Keratinocyte (primary cell): ENCODE data around the gene UGT2B10.

Experiments
- CTCF ChIP-seq, 3 experiments: IDR thresholded peaks in 1 of 3; conservative IDR thresholded peaks in 1 of 3; optimal IDR thresholded peaks in 1 of 3; 2 replicates in 2 of 3; 3 replicates in 1 of 3; pipeline versions ENCODE3 to v1.5.1; 2011; ENCODE audit warnings: low read length in 3 of 3, mild to moderate bottlenecking in 3 of 3, moderate library complexity in 2 of 3, control low read depth in 1 of 3, inconsistent platforms in 1 of 3; ENCODE audit not compliant: insufficient read depth in 2 of 3; ENCODE audit errors: extremely low read depth in 1 of 3
- EZH2 ChIP-seq: IDR thresholded peaks from one replicate; pipeline ENCODE4 v1.6.1; 2012; ENCODE audit warnings: inconsistent platforms, mild to moderate bottlenecking, low read length, moderate library complexity

GRCh38 chr4:68878048-68878447, 62.3 kb downstream of the UGT2B10 start:
- TF ChIP-seq EZH2 = no peak
- TF ChIP-seq CTCF (optimal IDR thresholded peaks at IDR 0.05 in 1 of 3, IDR thresholded peaks at IDR 0.05 in 1 of 3, conservative IDR thresholded peaks at IDR 0.05 in 1 of 3; ENCODE audit: extremely low read depth in 1 of 3, insufficient read depth in 2 of 3, low read length in 3 of 3) = no peak
